ENCODE results near the gene SRSF3.
"Not testable (repeated sequence)": the region's sequence is repeated elsewhere in the genome, so short reads cannot be mapped to it uniquely, and the experiment has no call there.

The SRSF3 gene

GRCh38 chr6:36594029-36594815, at the start of gene SRSF3:
Gene SRSF3, plus strand, starts transcription at chr6:36594362. Its CDS starts 2,401 bp downstream, at chr6:36596763.
- DNase-seq (ENCODE audit: low read depth, low spot score) = peak; percentile 96

GRCh38 chr6:36545767-36546307, 48.3 kb upstream of the SRSF3 start:
- no peak for DNase-seq (ENCODE audit: low read depth, low spot score)

- DNase-seq (ENCODE audit: low read depth, low spot score) = no peak
Observed at GRCh38 chr6:36546308-36546919, 47.7 kb upstream of the SRSF3 start.

GRCh38 chr6:36546920-36547645, 47.1 kb upstream of the SRSF3 start, which contains the start of gene STK38:
Gene STK38, minus strand, starts transcription at chr6:36547479. Its CDS starts 7,277 bp downstream, at chr6:36540202.
- peak; percentile 65 for DNase-seq (ENCODE audit: low read depth, low spot score)

GRCh38 chr6:36547646-36548400, 46.3 kb upstream of the SRSF3 start:
- no peak for DNase-seq (ENCODE audit: low read depth, low spot score)

- DNase-seq (ENCODE audit: low read depth, low spot score) = no peak
Observed at GRCh38 chr6:36548401-36548743, 45.8 kb upstream of the SRSF3 start.

GRCh38 chr6:36550473-36551000, 43.6 kb upstream of the SRSF3 start:
- DNase-seq (ENCODE audit: low read depth, low spot score) = no peak

DNA sequence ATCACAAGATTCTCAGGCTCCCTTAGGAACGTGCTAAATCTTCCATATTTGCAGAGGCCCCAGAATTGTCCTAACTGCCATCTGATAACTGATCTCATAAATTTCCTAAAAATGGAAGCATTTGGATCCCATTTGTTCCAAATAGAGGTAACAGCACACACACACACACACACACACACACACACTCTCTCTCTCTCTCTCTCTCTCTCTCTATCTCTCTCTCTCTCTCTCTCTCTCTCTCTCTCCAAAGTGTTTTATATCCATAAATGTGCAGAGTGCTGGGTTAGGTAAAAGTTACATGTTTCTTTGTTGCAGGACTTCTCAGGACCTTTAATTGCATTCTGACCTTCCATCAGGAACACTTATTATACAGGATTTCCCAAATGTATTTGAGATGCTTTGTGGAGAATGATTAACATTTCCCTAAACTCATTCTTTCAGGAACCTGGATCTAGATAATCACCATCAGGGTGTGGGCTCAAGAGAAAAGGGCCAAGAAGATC, 38.4 kb upstream of the SRSF3 start:
- DNase-seq (ENCODE audit: low read depth, low spot score) = no peak

GRCh38 chr6:36556281-36556680, 37.9 kb upstream of the SRSF3 start:
- no peak for DNase-seq (ENCODE audit: low read depth, low spot score)

DNA sequence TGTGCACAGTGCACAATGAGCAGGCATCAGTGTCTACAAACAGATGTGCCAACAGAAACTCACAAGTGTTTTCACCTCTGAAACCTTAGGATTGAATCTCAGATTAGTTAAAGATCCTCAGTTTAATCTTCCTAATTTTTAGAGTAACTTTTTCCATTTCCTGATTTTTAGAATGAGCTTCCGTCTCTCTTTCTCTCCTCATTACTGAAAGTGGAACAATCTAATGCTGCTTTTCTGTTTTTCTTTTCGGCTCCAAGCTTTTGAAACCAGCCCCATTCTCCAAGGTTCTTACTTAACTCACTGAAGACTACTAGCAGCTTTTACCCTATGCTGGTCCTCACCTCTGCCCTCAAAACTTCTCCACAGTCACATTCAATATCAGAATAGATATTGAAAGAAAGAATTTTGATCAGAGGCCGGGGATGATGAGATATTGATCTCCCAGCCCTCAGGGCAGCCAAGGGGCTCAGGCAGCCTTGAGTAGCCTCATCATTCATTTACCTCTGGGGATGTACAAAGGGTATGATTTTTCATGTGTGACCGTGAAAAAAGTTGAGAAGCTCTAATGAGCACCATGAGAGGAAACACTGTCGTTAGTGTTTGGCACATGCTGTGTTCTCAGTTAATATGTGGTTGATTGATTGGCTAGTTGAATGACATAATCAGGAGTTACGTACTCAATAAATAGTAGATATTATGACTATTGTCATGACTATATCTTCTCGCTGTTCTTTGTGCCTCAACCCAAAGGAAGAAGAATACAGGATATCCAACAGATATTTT, 35.0 kb upstream of the SRSF3 start:
- DNase-seq (ENCODE audit: low read depth, low spot score) = no peak

DNA sequence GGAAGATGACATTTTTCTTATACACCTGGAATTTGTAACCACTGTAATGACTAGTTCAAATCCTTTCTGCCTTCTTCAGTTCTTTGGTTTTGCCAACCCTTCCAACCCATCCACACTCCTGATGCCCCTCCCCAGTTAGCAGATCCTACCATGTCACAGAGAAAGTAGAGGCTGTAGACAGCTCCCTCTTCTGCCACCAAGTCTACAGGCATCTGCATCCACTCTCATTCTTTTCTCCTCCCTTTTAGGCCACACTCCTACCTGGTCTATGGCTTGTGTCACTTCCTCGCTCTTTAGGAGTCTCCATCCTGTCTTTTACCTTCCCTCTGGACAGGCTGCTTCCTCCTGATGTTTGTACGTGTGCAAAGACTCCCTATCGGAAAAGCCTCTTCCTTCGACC, 33.3 kb upstream of the SRSF3 start:
- DNase-seq (ENCODE audit: low read depth, low spot score) = no peak

GRCh38 chr6:36563237-36563927, 30.8 kb upstream of the SRSF3 start:
- DNase-seq (ENCODE audit: low read depth, low spot score) = no peak

DNA sequence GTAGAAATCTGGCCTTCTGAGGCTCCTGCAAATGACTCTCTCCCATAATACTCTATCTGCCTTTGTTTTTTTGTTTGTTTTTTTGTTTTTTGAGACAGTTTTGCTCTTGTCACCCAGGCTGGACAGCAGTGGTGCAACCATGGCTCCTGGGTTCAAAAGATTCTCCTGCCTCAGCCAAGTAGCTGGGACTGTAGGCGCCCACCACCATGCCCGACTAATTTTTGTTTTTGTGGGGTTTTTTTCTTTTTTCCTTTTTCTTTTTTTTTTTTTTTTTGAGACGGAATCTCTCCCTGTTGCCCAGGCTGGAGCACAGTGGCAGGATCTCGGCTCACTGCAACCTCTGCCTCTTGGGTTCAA, 30.3 kb upstream of the SRSF3 start:
- DNase-seq (ENCODE audit: low read depth, low spot score) = no peak

DNA sequence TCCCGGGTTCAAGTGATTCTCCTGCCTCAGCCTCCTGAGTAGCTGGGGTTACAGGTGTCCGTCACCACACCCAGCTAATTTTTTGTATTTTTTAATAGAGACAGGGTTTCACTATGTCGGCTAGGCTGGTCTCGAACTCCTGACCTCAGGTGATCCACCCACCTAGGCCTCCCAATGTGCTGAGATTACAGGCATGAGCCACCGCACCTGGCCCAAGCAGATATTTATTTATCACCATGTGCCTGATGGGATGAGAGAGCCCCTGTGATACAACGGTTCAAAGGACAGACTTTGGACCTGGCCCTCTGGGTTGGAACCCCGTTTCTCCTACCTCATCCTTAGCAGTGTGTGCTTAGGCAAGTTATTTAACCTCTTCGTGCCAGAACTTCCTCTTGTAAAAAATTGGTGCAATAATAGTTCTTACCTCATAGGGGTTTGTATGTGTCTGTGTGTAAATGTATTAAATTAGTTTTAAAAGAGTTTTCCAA, 27.7 kb upstream of the SRSF3 start:
- no peak for DNase-seq (ENCODE audit: low read depth, low spot score)

DNA sequence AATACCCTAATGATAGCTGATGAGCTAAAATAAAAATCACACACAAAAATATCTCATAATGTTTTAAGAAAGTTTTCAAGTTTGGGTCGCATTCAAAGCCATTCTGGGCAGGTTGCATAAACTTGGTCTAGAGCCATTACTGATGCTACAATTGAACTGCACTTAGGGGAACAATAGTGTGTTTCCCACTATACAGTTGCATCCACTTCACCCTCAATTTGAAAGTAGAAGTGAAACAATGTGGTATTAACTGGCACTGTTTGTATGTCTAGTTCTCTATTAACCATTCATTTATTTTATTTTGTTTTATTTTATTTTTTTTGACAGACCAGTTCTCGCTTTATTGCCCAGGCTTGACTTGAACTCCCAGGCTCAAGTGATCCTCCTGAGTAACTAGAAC, 23.9 kb upstream of the SRSF3 start:
- no peak for DNase-seq (ENCODE audit: low read depth, low spot score)

GRCh38 chr6:36571122-36572043, 22.8 kb upstream of the SRSF3 start:
- no peak for DNase-seq (ENCODE audit: low read depth, low spot score)

GRCh38 chr6:36572353-36573311, 21.5 kb upstream of the SRSF3 start:
- DNase-seq (ENCODE audit: low read depth, low spot score) = not testable (repeated sequence)
